Kidney (tissue), 14 donors: ENCODE measurements around the gene EMC7. TPM values are rescaled to one million over a fixed set of nuclear protein-coding genes. Genes with fewer than 3 reads are reported as not detected.

ENCODE experiments used
- DNase-seq, 5 donors: peaks; one replicate each; pipeline ENCODE4 v3.0.0-alpha.2; 2013 to 2020
- FAIRE-seq: peaks from 2 replicates; lab custom pipeline; 2012; peaks lifted over from hg19 to GRCh38; lab: Jason Lieb, UNC
- H3K27ac ChIP-seq, 2 donors: one replicate each; pipeline ENCODE4 v1.7.0; 2013; ENCODE audit warnings: low read depth in 2 of 2, low read length in 2 of 2, inconsistent platforms in 1 of 2
- H3K27me3 ChIP-seq: one replicate; pipeline ENCODE4 v1.7.1; 2013; ENCODE audit warnings: low read length, inconsistent platforms; ENCODE audit not compliant: control insufficient read depth, insufficient read depth
- H3K36me3 ChIP-seq, 3 donors: one replicate each; pipeline versions ENCODE4 v1.7.0 to v1.7.1; 2013; ENCODE audit warnings: low read length in 3 of 3, control low read depth in 1 of 3, inconsistent platforms in 1 of 3; ENCODE audit not compliant: insufficient read depth in 3 of 3, control insufficient read depth in 2 of 3
- H3K4me1 ChIP-seq, 3 donors: one replicate each; pipeline versions ENCODE4 v1.7.0 to v1.7.1; 2013; ENCODE audit warnings: low read length in 3 of 3, inconsistent platforms in 1 of 3, low read depth in 1 of 3; ENCODE audit not compliant: control insufficient read depth in 2 of 3, insufficient read depth in 2 of 3
- H3K4me3 ChIP-seq, 3 donors: one replicate each; pipeline versions ENCODE4 v1.7.0 to v1.8.1; 2013; ENCODE audit warnings: low read length in 3 of 3, control low read depth in 1 of 3, inconsistent platforms in 1 of 3
- H3K9ac ChIP-seq, 3 donors: one replicate each; pipeline versions ENCODE4 v1.7.0 to v1.7.1; 2013; ENCODE audit warnings: low read length in 3 of 3, control low read depth in 1 of 3, inconsistent platforms in 1 of 3
- H3K9me3 ChIP-seq, 3 donors: one replicate each; pipeline versions ENCODE4 v1.7.0 to v1.7.1; 2013; ENCODE audit warnings: low read length in 3 of 3, control low read depth in 1 of 3, inconsistent platforms in 1 of 3; ENCODE audit not compliant: control insufficient read depth in 2 of 3, insufficient read depth in 1 of 3
- intact Hi-C: fragments of 100-400 bp; cut with DNase I; formaldehyde crosslinking; loops from one replicate; pipeline ENCODE4 v1.11.1; 2022
- polyA plus RNA-seq: library from polyadenylated mRNA; stranded (reverse); fragments of 350-450 nt; fragmentation: Illumina TruSeq; extraction: RNeasy Lipid Tissue Mini Kit (QIAGEN cat#74804); gene quantifications from one replicate; pipeline ENCODE4 v1.2.3, GENCODE V29; 2014; ENCODE audit warnings: low read depth, low replicate concordance; ENCODE audit not compliant: insufficient read depth
- total RNA-seq: library from RNA; stranded (reverse); fragmentation: NEBNext Ultra II Directional; extraction: Animal tissue kit (Norgen Biotek cat#: 25700); gene quantifications from one replicate; pipeline ENCODE4 v1.2.1, GENCODE V29; 2021
- TF ChIP-seq, protein P1 (sequence below): IDR thresholded peaks from 3 replicates; pipeline ENCODE4 v1.5.1; 2012; ENCODE audit warnings: mild to moderate bottlenecking, moderate library complexity, borderline replicate concordance; ENCODE audit not compliant: insufficient read depth; ENCODE audit errors: extremely low read depth
- donor health status: control.
- donor health status: control.
- donor health status: control.
- donor health status: control.
- donor health status: control.
- donor health status: DM: yes; HTN: yes; CAD: no.
- donor health status: Normal renal cell carcinoma (clear cell type).

Gene EMC7
- total and polyA plus RNA-seq, 2 donors from 2014 or later: 73.1 to 125 TPM

DNA sequence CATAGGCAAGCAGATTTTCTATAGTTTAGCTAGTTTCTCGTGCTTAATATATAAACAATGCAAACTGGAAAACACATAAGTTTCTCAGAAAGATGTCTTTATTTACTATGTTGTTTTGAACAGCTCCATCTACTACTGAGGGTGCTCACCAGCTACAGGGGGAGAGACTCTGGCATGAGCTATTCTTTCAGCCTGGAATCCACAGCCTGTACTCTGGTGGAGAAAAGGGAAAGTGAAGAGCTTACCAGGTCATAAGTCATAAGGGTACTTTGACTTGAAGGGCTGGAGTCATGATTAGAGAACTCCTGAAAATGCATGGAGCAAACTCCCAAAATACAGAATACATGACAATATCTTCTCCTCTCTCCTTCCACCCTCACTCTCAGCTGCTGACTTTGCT is 58.3 kb downstream of the EMC7 start:
- no peak overlapping the region for H3K4me3 ChIP-seq
- no peak for DNase-seq
- H3K9ac ChIP-seq: no peak overlapping the region
- H3K27me3 ChIP-seq: no peaks in the 10 kb centered on the region
- no peaks in the 10 kb centered on the region for H3K9me3 ChIP-seq
- H3K4me1 ChIP-seq: peaks cover 3 to 7% (median 4%) of the 10 kb centered on the region in 3 donors
- TF ChIP-seq, protein P1, sequence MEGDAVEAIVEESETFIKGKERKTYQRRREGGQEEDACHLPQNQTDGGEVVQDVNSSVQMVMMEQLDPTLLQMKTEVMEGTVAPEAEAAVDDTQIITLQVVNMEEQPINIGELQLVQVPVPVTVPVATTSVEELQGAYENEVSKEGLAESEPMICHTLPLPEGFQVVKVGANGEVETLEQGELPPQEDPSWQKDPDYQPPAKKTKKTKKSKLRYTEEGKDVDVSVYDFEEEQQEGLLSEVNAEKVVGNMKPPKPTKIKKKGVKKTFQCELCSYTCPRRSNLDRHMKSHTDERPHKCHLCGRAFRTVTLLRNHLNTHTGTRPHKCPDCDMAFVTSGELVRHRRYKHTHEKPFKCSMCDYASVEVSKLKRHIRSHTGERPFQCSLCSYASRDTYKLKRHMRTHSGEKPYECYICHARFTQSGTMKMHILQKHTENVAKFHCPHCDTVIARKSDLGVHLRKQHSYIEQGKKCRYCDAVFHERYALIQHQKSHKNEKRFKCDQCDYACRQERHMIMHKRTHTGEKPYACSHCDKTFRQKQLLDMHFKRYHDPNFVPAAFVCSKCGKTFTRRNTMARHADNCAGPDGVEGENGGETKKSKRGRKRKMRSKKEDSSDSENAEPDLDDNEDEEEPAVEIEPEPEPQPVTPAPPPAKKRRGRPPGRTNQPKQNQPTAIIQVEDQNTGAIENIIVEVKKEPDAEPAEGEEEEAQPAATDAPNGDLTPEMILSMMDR: no peak
- no peak overlapping the region for H3K27ac ChIP-seq
- intact Hi-C loops: no loop called here
- no peaks in the 10 kb centered on the region for H3K36me3 ChIP-seq
- no peak for FAIRE-seq

GRCh38 chr15:34039790-34040113 is 61.9 kb downstream of the EMC7 start:
- FAIRE-seq: no peak
- peak overlapping the region; percentile 57 to 79 (median 59) for H3K4me3 ChIP-seq
- peaks cover 3 to 19% (median 4%) of the 10 kb centered on the region in 3 donors for H3K4me1 ChIP-seq
- H3K9me3 ChIP-seq: no peaks in the 10 kb centered on the region
- TF ChIP-seq, protein P1: no peak
- H3K27me3 ChIP-seq: no peaks in the 10 kb centered on the region
- no peak for DNase-seq
- peak overlapping the region in 1 of 2 donors; percentile 27 for H3K27ac ChIP-seq
- intact Hi-C loops: no loop called here
- H3K36me3 ChIP-seq: no peaks in the 10 kb centered on the region
- peak overlapping the region in 1 of 3 donors; percentile 53 for H3K9ac ChIP-seq

DNA sequence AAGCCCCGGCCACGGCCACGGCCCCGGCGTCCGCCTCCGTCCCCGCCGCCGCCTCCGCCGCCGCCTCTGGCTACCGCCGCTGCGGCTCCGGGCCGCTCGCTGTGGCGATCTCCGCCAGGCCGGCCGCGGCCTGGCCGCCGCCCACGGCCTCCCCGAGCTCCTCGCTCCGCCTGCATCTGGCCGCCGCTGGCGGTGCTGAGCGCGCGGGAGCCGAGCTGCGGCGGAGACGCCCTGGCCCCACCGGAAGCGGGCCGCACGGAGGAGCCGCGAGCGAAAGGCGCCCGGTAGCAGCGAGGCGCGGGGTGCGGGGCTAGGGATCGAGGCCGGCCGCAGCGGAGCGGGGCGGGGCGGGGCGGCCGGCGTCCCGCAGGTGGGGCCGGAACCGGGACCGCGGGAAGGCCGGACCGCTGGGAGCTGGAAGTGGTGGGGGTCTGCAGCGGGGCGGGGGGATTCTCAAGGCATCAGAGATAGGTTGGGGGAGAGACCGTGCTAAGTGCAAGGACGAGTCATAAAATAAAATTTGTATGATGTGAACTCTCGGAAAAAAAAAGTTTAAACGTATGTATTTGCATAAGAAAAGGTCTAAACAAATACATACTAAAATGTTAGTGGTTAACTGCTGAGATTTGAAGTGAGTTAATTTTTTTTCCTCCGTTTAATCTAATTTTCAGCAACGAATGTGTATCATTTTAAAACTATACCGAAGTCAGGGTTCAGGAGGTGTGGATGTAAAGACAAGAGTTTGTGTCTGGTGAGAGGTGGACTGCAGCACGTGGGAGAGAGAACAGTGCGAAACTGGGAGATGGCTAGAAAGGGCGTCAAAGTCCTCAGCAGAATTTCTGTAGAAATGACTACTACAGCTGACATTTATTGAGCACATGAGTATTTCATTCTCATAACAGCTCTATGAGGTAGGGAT is 62.5 kb downstream of the EMC7 start, which contains the start of gene AVEN:
TSS of gene AVEN (minus strand) at position 334 of the 919 bp plus-strand sequence. CDS start at position 176, 158 bp downstream.
- H3K4me1 ChIP-seq: peaks cover 3 to 23% (median 4%) of the 10 kb centered on the region in 3 donors
- DNase-seq (peak; percentile 50 to 84 (median 66)), FAIRE-seq (no peak)
- peak within 1 kb of the TSS; percentile 46 to 80 (median 72) for H3K9ac ChIP-seq
- TF ChIP-seq, protein P1: no peak
- H3K9me3 ChIP-seq: no peaks in the 10 kb centered on the region
- H3K36me3 ChIP-seq: no peaks in the 10 kb centered on the region
- intact Hi-C loops: no loop called here
- no peaks in the 10 kb centered on the region for H3K27me3 ChIP-seq
- H3K27ac ChIP-seq: peak within 1 kb of the TSS; percentile 78 to 81
- H3K4me3 ChIP-seq: peak within 1 kb of the TSS; percentile 78 to 94 (median 81)
